ENCODE measurements around the gene LCN9. TPM values are rescaled to one million over a fixed set of nuclear protein-coding genes. Genes with fewer than 3 reads are reported as not detected.

The LCN9 gene
- total and polyA plus RNA-seq, 7 donors = not detected

- no peaks in the 10 kb centered on the region for H3K36me3 ChIP-seq
- WGBS, 2 donors = 74 to 79% methylated on average over 34 of the region's 34 CpGs
- no peak overlapping the region for H3K4me3 ChIP-seq
- H3K27me3 ChIP-seq = peaks cover 0 to 63% (median 4%) of the 10 kb centered on the region in 3 donors
- no peaks in the 10 kb centered on the region for H3K4me1 ChIP-seq
- DNase-seq = no peak
- TF ChIP-seq CTCF (IDR thresholded peaks at IDR 0.05) = no peak
- H3K27ac ChIP-seq = no peak overlapping the region
- intact Hi-C loops (cut with DNase I) = no loop called here
- H3K9me3 ChIP-seq = no peaks in the 10 kb centered on the region
These were observed 46.2 kb upstream of the LCN9 start for GRCh38 chr9:135616619-135617537.

- H3K27me3 ChIP-seq = peaks cover 0 to 62% (median 4%) of the 10 kb centered on the region in 3 donors
- H3K4me1 ChIP-seq = no peaks in the 10 kb centered on the region
- 76 to 85% methylated on average over 13 of the region's 13 CpGs for WGBS, 2 donors
- no peak for DNase-seq
- H3K36me3 ChIP-seq = no peaks in the 10 kb centered on the region
- TF ChIP-seq POLR2AphosphoS5 (IDR thresholded peaks at IDR 0.05) (no peak), CTCF (IDR thresholded peaks at IDR 0.05) (no peak), POLR2A (IDR thresholded peaks at IDR 0.05) (no peak), EP300 (IDR thresholded peaks at IDR 0.05) (no peak)
- no peak overlapping the region for H3K27ac ChIP-seq
- H3K4me3 ChIP-seq = no peak overlapping the region
- no peaks in the 10 kb centered on the region for H3K9me3 ChIP-seq
- intact Hi-C loops (cut with DNase I) = no loop called here
These were observed 45.6 kb upstream of the LCN9 start for GRCh38 chr9:135617538-135617900.

- H3K36me3 ChIP-seq = no peaks in the 10 kb centered on the region
- intact Hi-C loops (cut with DNase I) = no loop called here
- no peaks in the 10 kb centered on the region for H3K9me3 ChIP-seq
- DNase-seq = no peak
- H3K4me3 ChIP-seq = no peak overlapping the region
- H3K27me3 ChIP-seq = peaks cover 0 to 57% (median 1%) of the 10 kb centered on the region in 3 donors
- WGBS, 2 donors = 76% methylated on average over 13 of the region's 13 CpGs
- H3K27ac ChIP-seq = no peak overlapping the region
- TF ChIP-seq POLR2A (IDR thresholded peaks at IDR 0.05) (no peak), POLR2AphosphoS5 (IDR thresholded peaks at IDR 0.05) (no peak), CTCF (IDR thresholded peaks at IDR 0.05) (no peak), EP300 (IDR thresholded peaks at IDR 0.05) (no peak)
- no peaks in the 10 kb centered on the region for H3K4me1 ChIP-seq
These were observed 45.1 kb upstream of the LCN9 start for GRCh38 chr9:135617991-135618411.

- no peak for TF ChIP-seq POLR2AphosphoS5 (IDR thresholded peaks at IDR 0.05)
- TF ChIP-seq CTCF (IDR thresholded peaks at IDR 0.05) = no peak
- no peak for TF ChIP-seq EP300 (IDR thresholded peaks at IDR 0.05)
- no peak for TF ChIP-seq POLR2A (IDR thresholded peaks at IDR 0.05)
- no peak for DNase-seq
- H3K4me1 ChIP-seq = no peaks in the 10 kb centered on the region
- no peaks in the 10 kb centered on the region for H3K36me3 ChIP-seq
- peaks cover 0 to 48% (median 0%) of the 10 kb centered on the region in 3 donors for H3K27me3 ChIP-seq
- no peaks in the 10 kb centered on the region for H3K9me3 ChIP-seq
- intact Hi-C loops (cut with DNase I) = no loop called here
- 60 to 78% methylated on average over 8 of the region's 8 CpGs for WGBS, 2 donors
- H3K27ac ChIP-seq = no peak overlapping the region
- no peak overlapping the region for H3K4me3 ChIP-seq
These were observed 44.1 kb upstream of the LCN9 start for GRCh38 chr9:135618866-135619598.
